ENCODE data around the gene LRRC52.

DNA sequence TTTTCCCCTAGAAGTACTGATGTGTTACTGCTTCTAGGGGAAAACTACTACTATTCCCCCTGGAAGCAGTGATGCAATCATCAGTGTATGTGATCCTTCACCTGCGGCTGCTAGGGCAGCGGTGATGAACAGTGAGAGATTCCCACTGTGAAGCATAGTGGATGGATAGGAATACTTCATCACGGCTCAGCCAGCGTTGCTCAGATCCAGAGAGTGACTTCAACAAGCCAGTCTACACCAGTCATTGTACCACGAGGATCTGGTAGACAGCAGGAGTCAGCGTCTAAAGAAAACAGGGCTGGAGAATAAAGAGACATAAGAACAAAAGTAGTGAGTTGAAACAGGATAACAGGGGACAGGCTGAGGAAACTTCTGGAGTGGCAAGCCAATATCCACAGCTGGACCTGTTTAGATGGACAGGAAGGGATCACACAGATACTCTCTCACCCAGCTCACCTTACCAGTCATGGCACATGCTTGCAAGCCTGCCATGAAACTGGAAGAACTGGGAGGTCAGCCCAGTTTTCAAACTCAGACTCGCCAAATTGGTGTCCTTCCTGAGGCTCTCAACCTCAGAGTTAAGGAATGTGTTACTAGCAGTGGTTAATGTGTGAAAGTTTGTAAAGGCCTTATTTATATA lies 42.4 kb upstream of the LRRC52 start:
- TF ChIP-seq POLR2A (IDR thresholded peaks at IDR 0.05): no peak
- TF ChIP-seq, protein P1, sequence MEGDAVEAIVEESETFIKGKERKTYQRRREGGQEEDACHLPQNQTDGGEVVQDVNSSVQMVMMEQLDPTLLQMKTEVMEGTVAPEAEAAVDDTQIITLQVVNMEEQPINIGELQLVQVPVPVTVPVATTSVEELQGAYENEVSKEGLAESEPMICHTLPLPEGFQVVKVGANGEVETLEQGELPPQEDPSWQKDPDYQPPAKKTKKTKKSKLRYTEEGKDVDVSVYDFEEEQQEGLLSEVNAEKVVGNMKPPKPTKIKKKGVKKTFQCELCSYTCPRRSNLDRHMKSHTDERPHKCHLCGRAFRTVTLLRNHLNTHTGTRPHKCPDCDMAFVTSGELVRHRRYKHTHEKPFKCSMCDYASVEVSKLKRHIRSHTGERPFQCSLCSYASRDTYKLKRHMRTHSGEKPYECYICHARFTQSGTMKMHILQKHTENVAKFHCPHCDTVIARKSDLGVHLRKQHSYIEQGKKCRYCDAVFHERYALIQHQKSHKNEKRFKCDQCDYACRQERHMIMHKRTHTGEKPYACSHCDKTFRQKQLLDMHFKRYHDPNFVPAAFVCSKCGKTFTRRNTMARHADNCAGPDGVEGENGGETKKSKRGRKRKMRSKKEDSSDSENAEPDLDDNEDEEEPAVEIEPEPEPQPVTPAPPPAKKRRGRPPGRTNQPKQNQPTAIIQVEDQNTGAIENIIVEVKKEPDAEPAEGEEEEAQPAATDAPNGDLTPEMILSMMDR (IDR thresholded peaks at IDR 0.05): no peak

All from gastroesophageal sphincter (tissue), 3 donors.